Activated CD4-positive, alpha-beta T cell treated with anti-CD3 and anti-CD28 coated beads, Interleukin-2, Interleukin-6, amounts not matched to agents 100 ng/mL and 50 ng/mL, durations not matched to agents 16 hours and 8 hours (primary cell): ENCODE results near the gene TSPAN13.
A peak's percentile ranks its signal among the peaks of the same experiment; 100 is the strongest.
"Not testable (repeated sequence)": the region's sequence is repeated elsewhere in the genome, so short reads cannot be mapped to it uniquely, and the experiment has no call there.

Experiments used
- DNase-seq: peaks from one replicate; pipeline ENCODE4 v3.0.0-alpha.2; 2020

TSPAN13 gene

GRCh38 chr7:16741676-16742075, 11.9 kb upstream of the TSPAN13 start:
- DNase-seq, result no peak

GRCh38 chr7:16742547-16742946, 11.0 kb upstream of the TSPAN13 start:
- no peak for DNase-seq

DNA sequence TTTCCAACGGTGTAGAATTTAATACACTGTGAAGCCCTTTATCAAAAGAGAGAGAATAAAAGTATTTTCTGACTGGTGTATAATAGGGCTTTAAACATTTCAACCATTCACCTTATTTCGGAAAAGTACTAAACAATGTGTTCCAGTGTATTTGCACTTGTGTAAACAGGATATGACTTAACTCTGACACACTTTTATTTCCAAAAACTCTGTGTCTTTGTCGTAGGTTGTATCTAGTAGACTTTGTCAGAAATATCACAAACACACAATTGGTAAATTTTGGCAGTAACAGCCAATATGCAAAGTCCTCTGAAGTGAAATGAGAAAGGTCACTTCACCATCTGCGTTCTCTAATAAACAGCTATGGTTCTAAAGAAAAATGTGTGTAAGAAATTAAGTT, 10.3 kb upstream of the TSPAN13 start:
- DNase-seq, result no peak

- DNase-seq, result no peak
Measured at GRCh38 chr7:16744518-16745250, 8.9 kb upstream of the TSPAN13 start.

DNA sequence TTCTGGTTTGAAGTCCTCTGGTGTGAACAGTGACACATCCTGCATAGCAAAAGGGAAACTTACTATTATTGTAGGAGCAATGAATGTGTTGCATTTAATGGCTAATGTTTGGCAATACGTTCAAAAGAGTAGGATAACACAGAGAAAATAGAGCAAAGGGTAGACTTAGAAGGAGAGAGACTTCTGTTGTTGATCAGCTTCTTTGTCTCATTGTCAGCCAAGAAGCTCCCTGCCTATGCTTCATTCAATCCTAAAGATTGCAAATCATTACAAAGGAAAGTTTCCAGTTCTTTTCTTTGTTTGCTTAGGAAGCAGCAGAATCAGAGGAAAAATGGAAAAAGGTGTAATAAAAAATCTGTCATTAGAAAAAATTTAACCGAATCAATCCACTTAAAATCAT, 7.9 kb upstream of the TSPAN13 start:
- DNase-seq, result no peak

- no peak for DNase-seq
Measured at GRCh38 chr7:16747102-16747501, 6.5 kb upstream of the TSPAN13 start.

GRCh38 chr7:16753932-16754855, 639 bp downstream of the TSPAN13 start:
- peak; percentile 18 for DNase-seq

- no peak for DNase-seq
Measured at GRCh38 chr7:16754856-16755317, 1.3 kb downstream of the TSPAN13 start.

DNA sequence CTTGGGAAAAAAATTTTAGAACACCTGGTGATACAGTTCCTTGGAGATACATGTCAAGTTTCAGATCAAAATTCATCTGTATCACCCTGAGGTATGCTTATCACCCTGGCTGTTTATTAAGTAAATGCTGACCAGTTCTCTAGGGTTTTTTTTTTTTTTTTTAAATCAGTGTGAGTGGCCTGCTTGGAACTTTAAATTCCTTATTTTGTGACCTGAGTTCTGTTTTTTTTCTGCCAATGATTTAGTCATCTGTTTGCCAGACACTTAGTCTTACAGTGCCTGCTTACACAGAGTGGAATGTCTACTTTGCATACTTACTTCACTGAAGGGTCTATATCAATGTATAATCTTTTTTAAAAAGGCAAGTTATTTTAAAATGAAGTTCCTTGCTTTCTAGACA, 1.8 kb downstream of the TSPAN13 start:
- DNase-seq, result no peak

DNA sequence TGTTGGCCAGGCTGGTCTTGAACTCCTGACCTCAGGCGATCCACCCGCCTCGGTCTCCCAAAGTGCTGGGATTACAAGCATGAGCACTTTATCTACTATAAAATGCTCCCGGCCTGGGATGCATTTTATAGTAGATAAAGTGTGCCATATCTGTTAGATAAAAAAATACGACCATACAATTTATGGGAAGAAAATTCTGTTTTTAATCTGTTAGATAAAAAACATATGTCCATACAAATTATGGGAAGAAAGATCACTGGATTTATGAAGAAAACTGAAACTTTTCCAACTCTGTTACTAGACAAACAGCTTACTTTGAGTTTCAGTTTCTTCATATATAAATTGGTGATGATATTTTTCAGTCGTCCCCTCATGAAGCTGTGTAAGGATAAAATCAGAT, 4.5 kb downstream of the TSPAN13 start:
- no peak for DNase-seq

GRCh38 chr7:16758631-16759611, 5.4 kb downstream of the TSPAN13 start:
- DNase-seq, result no peak

- DNase-seq, result no peak
Measured at GRCh38 chr7:16759840-16760239, 6.3 kb downstream of the TSPAN13 start.

DNA sequence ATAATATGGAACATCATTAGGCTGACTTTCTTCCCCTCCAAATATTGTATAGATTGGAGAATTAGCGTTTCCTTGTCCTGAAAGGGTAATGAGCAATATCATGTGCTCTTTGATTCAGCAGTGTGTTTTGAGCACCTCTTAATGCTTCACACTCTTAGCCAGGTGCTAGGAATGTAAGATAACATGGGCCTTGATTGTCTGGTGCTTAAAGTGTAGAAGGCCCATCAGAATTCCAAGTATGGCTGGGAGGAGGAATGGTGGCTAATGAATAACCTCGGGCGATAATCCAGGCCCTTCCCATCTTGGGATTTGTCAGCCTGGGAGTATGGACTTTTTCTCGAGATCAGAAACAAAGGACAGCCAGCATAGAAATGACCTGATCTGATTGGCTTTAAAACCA, 8.6 kb downstream of the TSPAN13 start:
- no peak for DNase-seq

DNA sequence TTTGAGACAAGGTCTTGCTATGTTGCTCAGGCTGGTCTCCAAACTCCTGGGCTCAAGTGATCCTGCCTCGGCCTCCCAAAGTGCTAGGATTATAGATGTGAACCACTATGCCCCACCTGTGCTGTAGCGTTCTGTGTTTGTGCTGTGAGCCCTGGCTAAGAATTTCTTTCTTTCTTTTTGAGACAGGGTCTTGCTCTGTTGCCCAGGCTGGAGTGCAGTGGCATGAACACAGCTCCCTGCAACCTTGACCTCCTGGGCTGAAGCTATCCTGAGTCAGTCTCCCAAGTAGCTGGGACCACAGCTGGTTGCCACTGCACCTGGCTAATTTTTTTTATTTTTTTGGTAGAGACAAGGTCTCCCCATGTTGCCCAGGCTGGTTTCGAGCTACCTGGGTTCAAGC, 11.4 kb downstream of the TSPAN13 start:
- no peak for DNase-seq

DNA sequence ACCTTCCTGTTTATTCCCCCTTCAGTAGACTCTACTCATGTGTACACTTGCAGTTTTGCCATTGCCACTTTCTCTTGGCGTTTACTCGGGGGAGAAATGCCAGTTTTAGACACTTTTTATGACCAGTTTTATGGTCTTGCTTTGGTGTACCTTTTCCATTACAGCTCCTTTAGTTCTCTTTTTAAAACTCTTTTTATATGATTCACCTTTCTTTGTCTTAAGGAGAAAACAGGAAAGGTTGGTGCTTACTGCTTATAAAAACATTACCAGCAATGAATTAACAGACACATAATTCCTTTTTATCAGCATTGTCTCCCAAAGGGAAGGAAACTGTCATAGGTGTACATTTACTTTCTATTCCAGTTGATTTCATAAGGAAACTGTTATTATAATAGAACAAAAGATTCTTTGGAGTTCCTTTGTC, 11.9 kb downstream of the TSPAN13 start:
- no peak for DNase-seq

GRCh38 chr7:16769994-16770393, 16.4 kb downstream of the TSPAN13 start:
- not testable (repeated sequence) for DNase-seq

- no peak for DNase-seq
Measured at GRCh38 chr7:16770657-16771329, 17.2 kb downstream of the TSPAN13 start.

GRCh38 chr7:16773326-16773725, 19.8 kb downstream of the TSPAN13 start:
- DNase-seq, result no peak

- DNase-seq, result no peak
Measured at GRCh38 chr7:16773884-16774283, 20.3 kb downstream of the TSPAN13 start.

- no peak for DNase-seq
Measured at GRCh38 chr7:16774294-16774693, 20.7 kb downstream of the TSPAN13 start.

DNA sequence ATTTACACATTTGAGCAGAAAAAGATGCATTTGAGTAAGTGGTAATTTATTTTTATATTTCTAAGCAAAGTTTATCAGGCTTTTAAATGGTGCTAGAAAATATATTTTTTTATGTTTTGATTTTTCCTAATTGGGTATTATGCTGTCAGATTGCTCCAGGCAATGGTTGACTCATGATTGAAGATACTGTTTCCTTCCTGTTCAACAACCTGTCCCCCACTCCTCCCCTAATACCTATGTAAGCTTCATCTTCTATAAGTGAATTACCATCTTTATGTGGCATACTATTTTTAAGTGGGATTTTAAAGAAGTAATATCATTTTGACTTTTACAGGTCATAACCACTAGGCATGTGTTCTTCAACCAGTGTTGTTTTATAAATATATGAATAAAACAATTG, 21.4 kb downstream of the TSPAN13 start:
- DNase-seq, result no peak

DNA sequence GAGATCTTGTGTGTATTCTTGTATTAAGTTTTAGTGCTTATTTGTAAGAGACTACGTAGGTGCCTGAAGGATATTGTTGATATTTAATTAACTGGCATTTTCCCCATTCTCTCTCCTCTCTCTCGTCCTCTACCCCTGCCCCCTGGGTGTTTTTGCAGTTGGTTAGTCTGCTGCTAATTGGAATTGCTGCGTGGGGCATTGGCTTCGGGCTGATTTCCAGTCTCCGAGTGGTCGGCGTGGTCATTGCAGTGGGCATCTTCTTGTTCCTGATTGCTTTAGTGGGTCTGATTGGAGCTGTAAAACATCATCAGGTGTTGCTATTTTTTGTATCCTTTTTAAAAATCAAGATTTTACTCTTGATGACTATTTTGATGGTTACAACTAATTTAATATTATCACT, 22.5 kb downstream of the TSPAN13 start:
- no peak for DNase-seq
